ENCODE data around the gene ADGRV1.
"Not testable (repeated sequence)": the region's sequence is repeated elsewhere in the genome, so short reads cannot be mapped to it uniquely, and the experiment has no call there.

Gene ADGRV1

GRCh38 chr5:90613918-90614504, 55.4 kb downstream of the ADGRV1 start:
- TF ChIP-seq, protein P1, sequence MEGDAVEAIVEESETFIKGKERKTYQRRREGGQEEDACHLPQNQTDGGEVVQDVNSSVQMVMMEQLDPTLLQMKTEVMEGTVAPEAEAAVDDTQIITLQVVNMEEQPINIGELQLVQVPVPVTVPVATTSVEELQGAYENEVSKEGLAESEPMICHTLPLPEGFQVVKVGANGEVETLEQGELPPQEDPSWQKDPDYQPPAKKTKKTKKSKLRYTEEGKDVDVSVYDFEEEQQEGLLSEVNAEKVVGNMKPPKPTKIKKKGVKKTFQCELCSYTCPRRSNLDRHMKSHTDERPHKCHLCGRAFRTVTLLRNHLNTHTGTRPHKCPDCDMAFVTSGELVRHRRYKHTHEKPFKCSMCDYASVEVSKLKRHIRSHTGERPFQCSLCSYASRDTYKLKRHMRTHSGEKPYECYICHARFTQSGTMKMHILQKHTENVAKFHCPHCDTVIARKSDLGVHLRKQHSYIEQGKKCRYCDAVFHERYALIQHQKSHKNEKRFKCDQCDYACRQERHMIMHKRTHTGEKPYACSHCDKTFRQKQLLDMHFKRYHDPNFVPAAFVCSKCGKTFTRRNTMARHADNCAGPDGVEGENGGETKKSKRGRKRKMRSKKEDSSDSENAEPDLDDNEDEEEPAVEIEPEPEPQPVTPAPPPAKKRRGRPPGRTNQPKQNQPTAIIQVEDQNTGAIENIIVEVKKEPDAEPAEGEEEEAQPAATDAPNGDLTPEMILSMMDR (conservative IDR thresholded peaks at IDR 0.05; ENCODE audit: low read depth, low read length) = no peak
- H3K4me3 ChIP-seq (ENCODE audit: low read length) = no peak overlapping the region
- no peak for DNase-seq (ENCODE audit: low read depth)

DNA sequence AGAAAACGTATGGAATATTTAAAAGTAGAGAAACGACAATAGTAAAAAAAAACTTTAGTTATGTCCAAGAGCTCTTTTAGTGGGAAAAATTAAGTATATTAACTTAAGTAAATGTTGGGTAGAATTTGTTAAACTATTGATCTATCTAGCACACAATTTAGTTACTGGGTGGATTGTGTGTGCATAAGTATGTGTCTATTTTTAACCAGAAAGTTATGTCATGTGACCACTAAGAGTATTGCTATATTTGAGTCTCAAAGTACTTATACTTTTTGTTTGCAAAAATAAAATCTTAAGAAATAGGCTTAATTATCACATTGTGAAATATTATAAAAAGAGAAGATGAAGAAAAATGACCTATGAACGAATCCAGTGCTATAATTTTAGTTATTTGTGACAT, 56.8 kb downstream of the ADGRV1 start:
- H3K4me3 ChIP-seq (ENCODE audit: low read length) = no peak overlapping the region
- TF ChIP-seq, protein P1 (conservative IDR thresholded peaks at IDR 0.05; ENCODE audit: low read depth, low read length) = no peak
- DNase-seq (ENCODE audit: low read depth) = no peak

DNA sequence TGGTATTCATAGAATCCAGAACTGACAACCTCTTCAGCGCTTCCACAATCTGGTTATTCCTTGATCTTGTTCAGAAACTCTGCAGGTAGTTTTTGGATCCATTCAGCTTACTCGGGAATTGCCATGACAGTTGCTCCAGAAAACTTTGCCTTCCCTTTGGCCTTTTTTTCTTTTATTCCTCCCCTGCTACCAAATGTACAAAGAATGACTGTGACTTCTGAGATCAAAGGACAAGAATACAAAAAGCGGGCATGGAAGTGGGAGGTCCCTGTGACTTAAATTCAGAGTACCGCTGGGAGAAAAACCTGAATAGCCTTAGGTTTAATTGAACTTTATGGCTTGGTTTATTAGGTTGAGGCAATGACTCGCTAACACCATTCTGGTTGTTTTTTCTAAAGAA, 59.5 kb downstream of the ADGRV1 start:
- TF ChIP-seq, protein P1 (conservative IDR thresholded peaks at IDR 0.05; ENCODE audit: low read depth, low read length) = no peak
- no peak for DNase-seq (ENCODE audit: low read depth)
- no peak overlapping the region for H3K4me3 ChIP-seq (ENCODE audit: low read length)

DNA sequence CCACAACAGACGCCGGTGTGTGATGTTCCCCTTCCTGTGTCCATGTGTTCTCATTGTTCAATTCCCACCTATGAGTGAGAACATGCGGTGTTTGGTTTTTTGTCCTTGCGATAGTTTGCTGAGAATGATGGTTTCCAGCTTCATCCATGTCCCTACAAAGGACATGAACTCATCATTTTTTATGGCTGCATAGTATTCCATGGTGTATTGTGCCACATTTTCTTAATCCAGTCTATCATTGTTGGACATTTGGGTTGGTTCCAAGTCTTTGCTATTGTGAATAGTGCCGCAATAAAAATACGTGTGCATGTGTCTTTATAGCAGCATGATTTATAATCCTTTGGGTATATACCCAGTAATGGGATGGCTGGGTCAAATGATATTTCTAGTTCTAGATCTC, 61.2 kb downstream of the ADGRV1 start:
- H3K4me3 ChIP-seq (ENCODE audit: low read length); DNase-seq (ENCODE audit: low read depth): not testable (repeated sequence)

DNA sequence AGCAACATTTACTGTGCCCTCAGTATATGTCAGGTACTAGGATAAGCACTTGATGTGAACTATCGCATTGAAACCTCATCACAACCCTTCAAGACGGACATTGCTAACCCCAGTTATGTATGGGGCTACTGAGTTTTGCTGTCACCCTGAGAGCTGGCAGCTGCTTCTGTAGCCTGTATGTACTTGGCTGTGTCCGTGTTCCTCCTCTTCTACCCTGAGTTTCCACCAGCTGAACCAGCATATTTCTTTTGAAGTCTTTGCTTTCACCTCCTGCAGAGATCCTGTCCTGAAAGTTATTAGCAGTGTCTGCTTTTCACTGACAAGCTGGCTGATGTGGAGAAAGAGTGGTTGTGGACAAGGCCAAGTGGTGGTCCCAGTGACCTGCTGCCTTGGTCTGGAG, 63.3 kb downstream of the ADGRV1 start:
- TF ChIP-seq, protein P1 (conservative IDR thresholded peaks at IDR 0.05; ENCODE audit: low read depth, low read length) = no peak
- DNase-seq (ENCODE audit: low read depth) = no peak
- no peak overlapping the region for H3K4me3 ChIP-seq (ENCODE audit: low read length)

- no peak overlapping the region for H3K4me3 ChIP-seq (ENCODE audit: low read length)
- TF ChIP-seq, protein P1 (conservative IDR thresholded peaks at IDR 0.05; ENCODE audit: low read depth, low read length) = no peak
- no peak for DNase-seq (ENCODE audit: low read depth)
These were observed 67.9 kb downstream of the ADGRV1 start for GRCh38 chr5:90626493-90626892.

DNA sequence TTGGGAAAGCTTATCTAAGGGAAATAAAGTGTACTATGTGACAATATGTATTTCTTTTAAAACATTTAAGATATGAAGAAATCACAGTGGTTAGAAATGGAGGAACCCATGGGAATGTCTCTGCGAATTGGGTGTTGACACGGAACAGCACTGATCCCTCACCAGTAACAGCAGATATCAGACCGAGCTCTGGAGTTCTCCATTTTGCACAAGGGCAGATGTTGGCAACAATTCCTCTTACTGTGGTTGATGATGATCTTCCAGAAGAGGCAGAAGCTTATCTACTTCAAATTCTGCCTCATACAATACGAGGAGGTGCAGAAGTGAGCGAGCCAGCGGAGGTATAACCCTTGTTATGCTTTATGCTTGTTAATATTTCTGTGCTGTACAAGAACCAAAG, 69.9 kb downstream of the ADGRV1 start:
- TF ChIP-seq, protein P1 (conservative IDR thresholded peaks at IDR 0.05; ENCODE audit: low read depth, low read length) = no peak
- no peak for DNase-seq (ENCODE audit: low read depth)
- H3K4me3 ChIP-seq (ENCODE audit: low read length) = no peak overlapping the region

GRCh38 chr5:90632791-90633190, 74.2 kb downstream of the ADGRV1 start:
- no peak for DNase-seq (ENCODE audit: low read depth)
- TF ChIP-seq, protein P1 (conservative IDR thresholded peaks at IDR 0.05; ENCODE audit: low read depth, low read length) = no peak

More at GRCh38 chr5:90632791-90633190, 74.2 kb downstream of the ADGRV1 start:
- H3K4me3 ChIP-seq (ENCODE audit: low read length) = no peak overlapping the region

Data from retinal pigment epithelial cell (primary cell).